CD4-positive, alpha-beta T cell treated with Interleukin-2 at 100 ng/mL for 4 hours (primary cell): Measurements from ENCODE around the gene EHD1.

Source experiments
- DNase-seq: peaks from one replicate; pipeline ENCODE4 v3.0.0-alpha.2; 2020; ENCODE audit warnings: low spot score

Gene EHD1

DNA sequence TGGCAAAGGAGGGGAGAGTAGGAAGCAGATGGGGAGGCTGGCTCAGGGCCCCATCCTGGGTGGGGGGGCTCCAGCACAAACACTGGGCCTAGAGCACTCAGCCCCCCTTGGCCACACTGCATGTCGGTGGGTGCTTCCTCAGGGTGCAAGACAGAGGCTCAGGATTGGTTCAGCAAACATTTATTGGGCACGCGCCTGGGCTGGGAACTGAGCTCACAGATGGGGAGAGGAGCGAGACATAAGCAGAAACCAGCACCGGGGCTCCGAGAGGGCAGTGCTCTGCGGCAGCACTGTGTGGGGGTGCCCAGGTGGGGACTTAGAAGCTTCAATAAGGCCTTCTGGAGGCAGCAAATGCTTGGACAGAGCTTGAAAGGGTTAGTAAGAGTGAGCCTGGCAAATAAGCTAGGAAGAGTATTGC is 12.1 kb upstream of the EHD1 start:
- no peak for DNase-seq

DNA sequence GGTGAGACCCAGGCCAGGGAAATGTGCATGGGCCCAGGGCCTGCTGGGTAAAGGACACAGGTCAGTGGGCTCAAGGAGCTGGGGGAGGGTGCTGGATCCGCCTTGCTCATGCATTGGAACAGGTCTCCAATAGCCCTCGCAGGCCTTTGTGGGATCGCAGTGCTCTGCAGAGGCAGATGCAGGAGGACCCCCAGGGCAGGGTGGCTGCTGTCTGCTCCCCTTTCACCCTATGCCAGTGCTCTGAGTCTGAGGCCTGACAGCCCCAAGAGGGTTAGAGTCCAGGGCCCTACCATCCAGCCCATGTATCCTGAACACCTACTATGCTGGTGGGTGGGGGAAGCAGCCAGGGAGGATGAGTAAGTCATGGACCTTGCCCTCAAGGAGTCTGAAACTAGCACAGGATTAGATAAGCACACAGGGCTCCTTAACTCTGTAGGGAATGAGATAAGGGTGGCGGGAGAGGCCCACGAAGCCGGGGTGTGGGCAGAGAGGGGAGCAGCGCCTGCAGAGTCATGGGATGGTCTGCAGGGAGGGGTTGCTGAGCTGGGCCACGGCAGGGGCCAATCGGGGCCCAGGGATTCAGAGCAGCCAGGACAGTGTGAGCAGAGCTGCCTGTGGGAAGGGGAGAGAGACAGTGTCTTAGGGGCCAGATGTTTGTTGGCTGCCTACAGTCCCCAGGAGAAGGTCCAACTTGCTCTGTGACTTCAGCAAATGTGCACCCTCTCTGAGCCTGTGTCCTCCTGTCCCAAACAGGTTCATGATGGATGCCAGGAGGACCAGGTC is 10.5 kb upstream of the EHD1 start:
- no peak for DNase-seq

DNA sequence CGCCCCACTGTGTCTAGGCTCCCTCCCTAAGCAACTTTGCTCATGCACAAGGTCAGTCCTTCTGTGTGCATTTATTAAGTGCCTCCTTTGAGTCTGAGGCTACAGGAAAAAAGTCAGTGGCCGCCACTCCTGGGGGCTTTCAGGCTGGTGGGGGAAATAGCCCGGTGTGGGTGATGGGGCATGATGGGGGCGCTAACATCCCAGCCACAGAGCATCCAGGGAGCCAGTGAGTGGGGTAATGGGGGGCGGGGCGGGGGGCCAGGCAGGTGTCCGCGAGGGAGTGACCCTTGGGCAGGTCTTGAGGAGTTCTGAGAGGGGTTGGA is 9.9 kb upstream of the EHD1 start:
- DNase-seq: no peak

DNA sequence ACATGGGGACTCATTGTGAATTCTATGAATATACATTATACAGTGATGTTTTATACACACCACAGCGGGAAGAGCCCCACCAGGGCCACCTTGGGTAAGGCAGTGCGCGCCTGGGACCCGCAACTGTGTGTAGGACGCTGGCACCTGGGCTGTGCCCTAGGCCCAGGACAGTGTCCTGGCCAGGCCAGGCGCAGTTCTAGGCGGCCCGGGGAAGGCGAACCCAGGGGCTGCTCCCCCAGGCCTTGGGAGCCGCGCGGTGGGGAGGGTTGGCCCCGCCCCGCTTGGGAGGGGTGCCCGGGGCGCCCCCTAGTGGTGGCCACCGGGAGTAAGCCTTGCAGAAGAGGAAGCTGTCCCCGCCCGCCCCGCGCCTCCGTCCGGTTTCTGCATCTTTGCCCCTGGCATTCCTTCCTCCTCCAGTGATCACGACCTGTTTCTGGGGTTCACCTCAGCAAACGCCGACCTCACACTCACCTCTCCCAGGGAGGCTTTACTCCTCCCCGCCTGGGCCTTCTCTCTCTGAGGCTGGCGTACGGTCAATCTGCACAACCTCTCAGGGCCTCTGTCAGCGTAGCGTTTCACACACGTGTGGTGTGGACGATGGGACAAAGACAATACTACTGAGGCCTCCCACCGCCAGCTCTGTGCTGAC is 9.5 kb upstream of the EHD1 start:
- DNase-seq: peak; percentile 84

DNA sequence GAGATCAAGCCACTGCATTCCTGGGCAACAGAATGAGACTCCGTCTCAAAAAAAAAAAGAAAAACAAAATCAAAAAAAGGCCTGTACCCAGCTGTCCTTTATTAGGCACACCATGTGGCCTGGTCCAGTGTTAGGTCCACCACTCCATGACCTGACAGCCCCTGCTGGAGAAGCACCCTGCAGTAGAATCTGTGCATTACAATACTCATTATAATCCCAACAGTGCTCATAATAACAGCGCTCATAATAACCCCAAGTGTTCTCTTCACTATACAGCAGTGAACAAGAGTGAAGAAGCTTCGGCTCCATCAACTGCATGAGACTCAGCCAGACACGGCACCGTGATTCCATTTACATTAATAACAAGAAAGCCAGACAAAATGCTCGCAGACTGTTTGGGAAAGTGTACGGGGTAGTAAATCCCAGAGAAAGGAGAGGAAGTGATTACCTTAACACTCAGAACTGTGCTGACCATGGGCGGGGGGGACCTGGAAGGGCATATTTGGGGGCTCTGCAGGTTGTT is 8.9 kb upstream of the EHD1 start:
- DNase-seq: no peak

DNA sequence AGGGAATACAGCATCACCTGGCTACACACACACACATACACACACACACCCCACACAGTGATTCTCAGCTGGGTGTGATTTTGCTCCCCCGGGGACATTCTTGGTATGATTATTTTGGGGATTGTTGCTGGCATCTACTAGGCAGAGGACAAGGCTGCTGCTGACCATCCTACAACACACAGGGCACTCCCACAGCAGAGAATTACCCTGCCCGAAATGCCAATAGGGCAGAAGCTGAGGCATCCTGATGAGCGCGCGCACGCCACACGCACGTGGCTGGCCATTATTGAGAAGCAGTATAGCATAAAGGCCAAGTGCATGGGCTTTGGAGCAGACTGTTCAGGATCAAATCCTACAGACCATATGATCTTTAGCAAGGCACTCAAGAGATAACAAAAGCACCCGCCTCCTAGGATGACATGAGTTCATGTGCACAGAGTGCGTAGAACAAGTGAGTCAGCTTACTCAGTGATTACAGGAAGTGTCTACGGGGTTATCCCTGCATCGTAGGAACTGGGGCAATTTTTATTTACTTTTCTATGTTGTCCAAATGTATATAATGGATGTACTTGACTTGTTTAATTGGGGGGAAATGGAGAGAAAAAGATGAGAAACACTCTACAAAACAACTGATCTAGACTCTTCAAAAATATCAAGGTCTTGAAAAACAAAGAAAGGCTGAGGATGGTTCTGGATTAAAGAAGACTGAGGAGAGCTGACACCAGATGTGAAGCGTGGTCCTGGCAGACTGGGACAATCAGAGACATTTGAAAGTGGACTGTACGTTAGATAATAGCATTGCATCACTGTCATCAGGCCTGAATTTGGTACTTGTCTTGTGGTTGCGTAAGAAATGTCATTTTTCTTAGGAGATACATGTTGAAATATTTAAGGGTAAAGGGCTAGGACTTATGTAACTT is 7.2 kb upstream of the EHD1 start:
- peak; percentile 69 for DNase-seq

DNA sequence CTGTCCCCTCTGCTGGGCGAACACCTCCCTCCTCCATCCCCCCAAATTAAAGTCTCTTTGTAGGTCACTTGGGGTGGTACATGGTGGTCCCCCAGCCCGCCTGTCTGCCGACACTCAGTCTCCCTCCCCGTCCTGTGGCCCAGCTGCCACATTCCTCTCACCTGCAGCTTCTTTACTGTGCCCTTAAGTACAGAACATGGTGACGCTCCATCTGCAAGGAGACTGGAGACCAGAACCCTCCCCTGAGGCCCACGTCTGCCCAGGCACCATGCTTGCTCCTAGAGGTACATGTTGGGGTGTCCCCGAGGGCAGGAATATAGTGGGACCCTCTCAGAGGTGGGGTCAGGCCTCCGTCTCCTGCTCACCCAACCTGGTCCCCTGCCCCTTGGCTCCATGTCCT is 5.6 kb upstream of the EHD1 start:
- DNase-seq: no peak

DNA sequence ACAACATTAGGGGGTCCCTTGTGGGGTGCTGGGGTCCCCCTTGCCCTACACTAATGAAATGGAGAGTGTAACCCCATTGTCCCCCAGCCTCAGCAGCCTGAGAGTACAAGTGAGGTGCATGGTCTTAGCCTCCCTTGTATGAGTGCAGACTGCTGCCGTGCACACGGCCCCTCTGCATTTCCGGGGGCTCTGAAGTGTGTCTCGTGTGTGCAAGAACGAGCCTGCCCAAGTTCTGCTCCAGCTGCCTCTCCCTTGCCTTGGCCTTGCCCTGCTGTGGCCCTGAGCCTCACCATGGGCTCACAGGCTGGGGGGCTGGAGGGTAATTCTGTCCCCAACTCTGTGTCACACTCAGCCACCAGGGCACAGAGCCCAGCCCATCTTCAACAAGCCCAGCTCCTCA is 5.2 kb upstream of the EHD1 start:
- DNase-seq: no peak

DNA sequence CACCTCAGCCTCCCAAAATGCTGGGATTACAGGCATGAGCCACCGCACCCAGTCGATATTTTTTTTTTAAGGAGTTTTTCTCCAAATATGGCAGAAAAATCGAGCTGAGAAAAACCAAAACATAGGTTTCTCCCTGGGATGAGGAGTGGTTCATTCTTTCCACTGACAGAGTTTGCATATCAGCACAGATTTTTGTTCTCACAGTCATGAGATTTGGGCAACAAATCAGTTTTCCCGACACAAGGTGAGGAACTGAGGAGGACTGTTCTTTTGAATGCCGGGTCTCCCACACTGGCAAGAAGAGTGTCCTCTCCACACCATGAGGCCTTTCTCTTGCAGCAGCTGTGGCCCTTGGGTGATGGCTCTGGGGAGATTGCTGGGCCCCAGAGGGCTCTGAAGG is 3.8 kb upstream of the EHD1 start:
- no peak for DNase-seq

DNA sequence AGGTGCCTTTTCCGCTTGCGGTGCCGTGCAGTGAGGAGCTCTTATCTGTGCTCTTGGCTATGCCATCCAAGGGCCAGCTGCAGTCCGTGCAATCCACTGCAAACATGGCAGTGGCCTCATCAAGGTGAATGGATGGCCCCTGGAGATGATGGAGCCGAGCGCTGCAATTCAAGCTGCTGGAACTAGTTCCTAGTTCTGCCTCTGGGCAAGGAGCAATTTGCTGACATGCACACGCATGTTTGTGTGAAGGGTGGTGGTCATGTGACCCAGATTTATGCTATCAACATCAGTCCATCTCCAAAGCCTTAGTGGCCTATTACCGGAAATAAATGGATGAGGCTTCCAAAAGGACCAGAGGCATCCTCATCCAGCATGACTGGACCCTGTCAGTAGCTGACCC is 3.1 kb upstream of the EHD1 start:
- DNase-seq: no peak

DNA sequence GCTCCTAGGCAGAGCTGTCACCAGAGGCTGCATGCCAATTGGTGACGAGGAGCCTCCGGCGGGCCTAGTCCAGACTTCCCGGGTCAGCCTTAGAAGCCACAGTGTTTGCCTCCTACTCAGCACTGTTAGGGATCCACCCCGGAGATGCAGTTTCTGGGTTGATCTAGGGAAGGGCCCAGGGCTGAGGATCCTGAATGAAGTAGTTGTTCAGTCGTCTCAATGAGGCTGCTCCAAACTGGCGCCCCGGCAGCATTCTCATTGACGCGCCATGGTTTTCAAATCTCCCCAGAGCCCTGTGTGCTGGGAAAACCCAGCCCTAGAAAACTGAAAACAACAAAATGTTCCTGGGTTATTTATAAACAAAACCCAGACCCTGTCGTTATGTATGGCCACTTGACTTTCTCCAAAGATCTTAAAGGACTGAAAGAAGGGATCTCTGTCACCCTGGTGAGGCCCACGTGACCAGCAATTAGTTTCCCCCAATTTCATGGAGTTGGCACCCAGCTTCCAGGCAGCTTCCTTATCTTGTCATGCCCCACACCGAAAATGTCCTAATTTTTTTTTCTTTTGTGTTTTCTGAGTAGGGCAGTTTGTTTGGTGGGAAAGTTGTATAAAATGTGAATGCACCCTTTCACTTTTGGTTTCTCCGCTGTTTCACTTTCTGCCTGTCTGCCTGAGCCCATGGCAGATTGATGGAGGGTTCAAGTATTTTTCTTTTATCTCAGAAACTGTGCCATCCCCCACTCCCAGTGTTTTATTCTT is 2.0 kb upstream of the EHD1 start:
- peak; percentile 53 for DNase-seq

DNA sequence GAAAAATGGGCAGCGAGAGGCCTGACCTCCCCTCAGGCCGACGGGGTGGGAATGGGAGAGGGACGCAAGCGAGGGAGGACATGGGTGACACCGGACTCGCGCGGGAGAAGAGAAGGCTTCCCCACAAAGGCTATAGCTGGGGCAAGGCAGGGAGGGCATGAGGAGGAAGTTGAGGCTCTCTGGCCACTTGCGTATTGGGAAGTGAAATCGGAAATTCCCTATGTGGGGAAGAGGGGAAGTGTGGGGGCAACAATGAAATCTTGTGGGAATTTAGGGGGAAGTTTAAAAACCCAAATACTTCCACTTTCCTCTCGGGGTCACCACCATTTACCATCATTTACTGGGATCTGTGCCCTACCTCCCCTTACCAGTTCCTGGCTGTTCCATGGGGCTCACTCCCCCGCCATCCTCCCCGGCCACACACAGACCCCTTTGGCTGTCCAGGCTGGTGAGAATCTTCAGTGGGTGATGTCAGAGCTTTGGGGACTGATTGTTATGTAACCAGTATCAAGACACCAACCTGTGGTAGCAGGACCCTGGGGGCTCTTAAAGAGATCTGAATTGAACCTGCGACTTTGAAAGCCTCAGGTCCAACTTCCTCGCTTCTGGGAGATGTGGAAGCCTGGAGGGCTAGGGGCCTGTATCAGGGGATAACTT is 951 bp upstream of the EHD1 start:
- DNase-seq: no peak

DNA sequence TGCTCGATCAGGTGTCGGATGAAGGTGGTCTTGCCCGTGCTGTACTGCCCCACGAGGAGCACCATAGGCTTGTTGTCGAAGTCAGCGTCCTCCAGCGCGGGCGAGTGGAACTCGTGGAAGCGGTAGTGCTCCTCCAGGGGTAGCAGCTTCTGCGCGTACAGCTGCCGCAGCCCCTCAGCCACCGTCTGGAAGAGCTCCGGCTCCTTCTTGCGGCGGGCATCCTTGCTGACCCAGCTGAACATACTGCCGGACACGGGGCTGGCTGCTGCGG is 263 bp downstream of the EHD1 start:
- DNase-seq: peak; percentile 53

DNA sequence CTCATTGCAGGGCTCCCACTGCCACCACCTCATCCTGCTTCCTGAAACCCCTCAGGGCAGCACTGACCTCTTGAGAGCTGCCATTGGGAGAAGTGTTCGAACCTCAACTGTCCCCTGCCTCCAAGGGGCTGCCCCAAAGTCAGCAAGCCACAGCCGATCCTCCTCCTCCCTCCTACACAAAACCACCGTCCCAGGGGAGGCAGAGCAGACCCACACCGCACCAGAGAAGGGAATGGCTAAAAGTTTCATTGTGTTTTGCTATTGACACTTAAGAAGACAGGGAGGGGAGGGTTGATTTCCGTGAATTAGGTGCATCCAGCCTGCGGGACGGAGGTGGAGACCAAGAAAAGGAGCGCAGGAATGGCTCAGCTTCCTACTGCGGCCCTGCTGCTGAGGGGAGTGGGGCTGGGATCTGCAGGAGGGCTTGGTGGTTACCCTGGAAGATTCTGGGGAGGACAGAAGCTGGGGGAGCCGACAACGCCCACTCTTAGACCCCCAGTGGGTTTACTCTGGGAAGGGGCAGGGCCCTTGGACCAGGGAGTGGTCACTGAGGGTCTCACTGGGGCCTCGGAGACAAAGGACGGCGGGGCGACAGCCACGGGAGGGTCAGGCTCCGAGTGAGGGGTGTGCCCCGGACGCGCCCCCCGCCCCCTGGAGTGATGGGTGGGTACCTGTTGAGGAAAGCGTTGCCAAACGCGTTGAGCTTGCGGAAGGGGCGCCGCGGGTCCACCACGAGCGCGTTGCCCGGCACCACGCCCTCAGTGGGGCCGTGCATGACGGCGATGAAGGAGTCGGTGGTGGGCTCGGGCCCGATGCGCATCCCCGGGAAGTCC is 815 bp downstream of the EHD1 start:
- DNase-seq: no peak

DNA sequence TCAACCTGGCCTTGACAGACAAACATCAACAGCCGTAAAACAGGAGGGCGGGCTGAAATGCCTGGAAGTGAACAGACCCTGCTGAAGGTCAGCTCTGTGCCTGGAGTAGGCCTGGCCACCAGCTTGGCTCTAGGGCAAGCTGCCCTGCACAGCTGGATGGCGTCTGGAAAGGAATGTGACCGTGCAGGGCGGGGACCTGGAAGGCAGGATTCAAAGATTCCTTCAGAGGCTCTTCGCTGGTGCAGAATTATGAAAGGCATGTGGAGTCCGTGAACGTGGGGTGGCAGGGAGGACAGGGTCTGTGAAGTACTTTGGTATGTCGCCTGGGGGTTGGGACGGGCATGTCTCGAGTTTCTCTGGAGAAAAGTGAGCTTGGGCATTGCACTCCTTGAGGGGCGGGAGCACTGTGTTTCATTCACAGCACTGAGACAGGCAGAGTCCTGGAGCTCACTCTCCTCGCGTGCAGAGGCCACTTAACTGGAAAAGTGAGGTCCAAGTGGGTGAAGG is 1.5 kb downstream of the EHD1 start:
- DNase-seq: no peak

DNA sequence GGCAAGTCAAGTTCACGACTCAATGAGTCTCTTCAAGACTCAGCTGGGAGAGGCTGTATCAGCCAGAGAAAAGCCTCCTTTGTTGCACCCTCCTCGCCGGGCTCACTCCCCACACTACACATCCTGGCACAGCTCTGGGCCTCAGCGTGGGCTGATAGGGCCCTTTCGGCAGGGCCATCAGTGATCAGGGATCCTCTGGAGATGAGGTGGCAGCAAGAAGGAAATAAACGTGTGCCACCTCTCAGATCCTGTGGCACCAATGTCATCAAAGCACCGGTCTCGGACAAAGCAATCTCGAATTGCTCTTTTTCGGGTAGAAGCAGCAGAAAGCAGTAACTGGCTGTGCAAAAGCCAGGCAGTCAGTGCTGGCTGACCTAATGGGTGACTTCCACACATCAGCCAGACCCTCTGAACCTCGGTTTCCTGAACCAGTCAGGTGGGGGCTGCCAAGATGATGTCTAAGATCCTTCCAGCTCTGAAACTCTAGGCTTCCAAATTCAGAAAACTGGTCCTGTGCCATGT is 2.1 kb downstream of the EHD1 start:
- no peak for DNase-seq

DNA sequence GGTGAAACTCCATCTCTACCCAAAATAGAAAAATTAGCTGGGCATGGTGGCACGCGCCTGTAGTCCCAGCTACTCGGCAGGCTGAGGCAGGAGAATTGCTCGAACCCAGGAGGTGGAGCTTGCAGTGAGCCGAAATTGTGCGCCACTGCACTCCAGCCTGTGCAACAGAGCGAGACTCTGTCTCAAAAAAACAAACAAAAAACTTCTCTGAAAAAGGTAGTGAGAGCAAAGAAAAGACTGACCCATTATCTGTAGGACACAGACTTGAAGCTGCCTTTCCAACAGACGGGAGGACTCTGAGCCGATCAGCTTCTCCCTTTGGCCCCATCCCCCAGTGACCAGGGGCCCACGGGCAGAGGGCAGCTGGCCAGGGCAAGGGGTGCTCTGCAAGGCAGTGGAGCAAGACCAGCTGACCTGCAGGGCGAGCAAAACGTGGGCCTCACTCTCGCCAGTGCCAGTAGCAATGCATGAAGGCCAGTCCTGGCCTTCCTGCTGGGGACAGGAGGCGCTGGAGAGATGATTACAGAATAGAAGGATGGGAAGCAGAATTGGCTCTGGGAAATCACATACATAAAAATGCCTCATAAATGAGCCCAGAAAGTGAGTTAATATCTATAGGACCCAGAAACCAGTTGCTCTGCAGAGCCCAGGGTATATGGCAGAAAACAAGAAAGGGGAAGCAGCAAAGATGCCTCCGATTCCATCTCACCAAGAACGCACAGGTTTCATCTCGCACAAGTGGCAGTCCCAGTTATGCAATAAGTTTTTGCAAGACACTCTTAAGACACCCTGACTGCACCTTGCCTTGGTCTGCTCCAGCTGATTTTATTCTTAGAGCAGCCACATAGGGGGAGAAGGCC is 2.8 kb downstream of the EHD1 start:
- no peak for DNase-seq

DNA sequence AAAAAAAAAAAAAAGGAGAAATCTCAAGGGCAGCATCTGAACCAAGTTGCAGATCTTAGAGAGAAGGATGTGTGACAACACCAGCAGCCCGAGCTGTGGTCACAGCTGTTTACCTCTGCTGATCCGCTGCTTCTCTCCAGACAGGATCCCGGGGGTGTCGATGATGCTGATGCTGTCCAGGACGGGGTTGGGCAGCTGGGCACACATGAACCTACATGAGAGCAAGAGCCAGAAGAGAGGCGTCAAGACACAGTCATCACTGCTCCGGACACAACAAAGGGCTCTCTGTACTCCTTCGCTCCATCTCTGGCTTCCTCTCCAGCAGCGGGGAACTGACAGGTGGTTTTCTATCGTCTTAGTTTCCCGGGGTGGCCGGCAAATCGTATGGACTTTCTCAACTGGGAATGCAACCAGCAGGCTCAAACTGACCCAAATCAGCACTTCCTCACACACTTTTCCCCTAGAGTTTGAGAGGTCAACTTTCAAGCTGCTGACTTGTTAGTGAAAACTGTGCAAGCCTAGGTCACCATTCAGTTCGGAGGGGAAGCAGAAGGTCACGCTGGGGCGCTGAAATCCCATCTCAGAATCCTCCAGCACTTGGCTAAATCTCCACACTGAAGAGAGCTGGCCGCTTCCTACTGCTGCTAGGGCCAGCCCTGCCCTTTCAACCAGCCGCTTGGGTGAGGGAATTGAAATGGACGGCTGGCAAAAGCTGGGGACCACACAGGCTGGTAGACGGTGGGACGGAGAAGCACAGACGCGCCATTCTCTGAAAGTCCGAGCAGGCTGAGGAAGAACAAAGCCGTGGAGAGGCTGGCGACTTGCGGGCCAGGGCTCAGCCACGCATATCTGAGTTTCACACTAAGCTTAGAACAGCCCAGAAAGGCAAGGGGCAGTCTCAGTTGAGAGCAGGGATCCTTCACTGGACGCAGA is 3.8 kb downstream of the EHD1 start:
- DNase-seq: peak; percentile 51
